ENCODE data around the gene MFN2. TPM values are rescaled to one million over a fixed set of nuclear protein-coding genes. Genes with fewer than 3 reads are reported as not detected.

Gene MFN2
- total and polyA plus RNA-seq, 2 of the 8 experiments (the other 6 are each of a cell fraction or from before 2014, with no cell fraction given) = 34.0 to 62.5 TPM

- no peak for TF ChIP-seq CHD7 (IDR thresholded peaks at IDR 0.05; ENCODE audit: insufficient replicate concordance, low read length)
- no peak for TF ChIP-seq TAF7 (optimal IDR thresholded peaks at IDR 0.05; ENCODE audit: borderline replicate concordance, low read depth, low read length)
- no peak for TF ChIP-seq TAF1 (IDR thresholded peaks at IDR 0.05; ENCODE audit: low read depth, low read length)
- TF ChIP-seq ASH2L (IDR thresholded peaks at IDR 0.05; ENCODE audit: low read length) = no peak
- TF ChIP-seq BCL11A (IDR thresholded peaks at IDR 0.05; ENCODE audit: low read depth in 2 of 2, low read length in 2 of 2) = no peak
These were observed 41.4 kb downstream of the MFN2 start (continued) for GRCh38 chr1:12021616-12022015.

Data from H1 (cell line).